GM12878 (cell line): ENCODE results near the gene DNASE1L1. TPM values are rescaled to one million over a fixed set of nuclear protein-coding genes. Genes with fewer than 3 reads are reported as not detected.

Experiments used
- ATAC-seq: fragments of 200-7000 bp; cut with Tn5 transposase; 3 replicates; pipeline ENCODE4 v1.9.1; 2020; ENCODE audit warnings: mild to moderate bottlenecking, moderate library complexity
- BruUV-seq: library from RNA; stranded (reverse); fragments of 400-500 nt; replicated peaks from 2 replicates; lab custom pipeline; 2021; lab: Mats Ljungman, UMichigan
- CTCF ChIA-PET: fragments of 300-600 bp; sonication (Branson Sonifier 250); formaldehyde crosslinking; extraction: SDS; loops from one replicate; lab custom pipeline; 2021; ENCODE audit warnings: inconsistent platforms; lab: Yijun Ruan, JAX
- POLR2A ChIA-PET: fragments of 350-600 bp; formaldehyde crosslinking; extraction: SDS; loops from one replicate; lab custom pipeline; 2021; ENCODE audit warnings: inconsistent platforms; lab: Charles Lee
- RAD21 ChIA-PET: fragments of 300-600 bp; sonication (Branson Sonifier 250); formaldehyde crosslinking; loops from one replicate; lab custom pipeline; 2023; ENCODE audit warnings: antibody characterized with exemption; ENCODE audit not compliant: unreplicated experiment; lab: Charles Lee
- SMC1A ChIA-PET: fragments of 300-600 bp; sonication (Branson Sonifier 250); formaldehyde crosslinking; loops from one replicate; lab custom pipeline; 2023; ENCODE audit not compliant: unreplicated experiment, uncharacterized antibody; lab: Charles Lee
- DNase-seq: peaks from one replicate; pipeline ENCODE4 v3.0.0-alpha.2; 2011; ENCODE audit warnings: low read depth, low spot score
- FAIRE-seq: peaks from 3 replicates; lab custom pipeline; 2011; peaks lifted over from hg19 to GRCh38; lab: Jason Lieb, UNC
- H2AFZ ChIP-seq: 2 replicates; pipeline ENCODE4 v1.6.0; 2011; ENCODE audit warnings: low read depth, low read length, control low read depth; ENCODE audit not compliant: control insufficient read depth
- H3K27ac ChIP-seq: 2 replicates; pipeline ENCODE4 v1.5.1; 2011; ENCODE audit warnings: control low read depth; ENCODE audit not compliant: control insufficient read depth, insufficient read depth
- H3K27me3 ChIP-seq, 2 experiments: replicated peaks in 1 of 2; 2 replicates each; pipeline versions ENCODE4 v1.6.0 to v1.6.1; 2011; ENCODE audit warnings: low read length in 1 of 2; ENCODE audit not compliant: control insufficient read depth in 2 of 2, insufficient read depth in 2 of 2
- H3K36me3 ChIP-seq, 2 experiments: 2 replicates each; pipeline ENCODE4 v1.5.1; 2011; ENCODE audit warnings: low read length in 1 of 2; ENCODE audit not compliant: control insufficient read depth in 2 of 2, insufficient read depth in 2 of 2
- H3K4me1 ChIP-seq: 2 replicates; pipeline ENCODE4 v1.6.1; 2011; ENCODE audit warnings: mild to moderate bottlenecking, low read length, moderate library complexity, mixed read lengths; ENCODE audit not compliant: control insufficient read depth, insufficient read depth
- H3K4me2 ChIP-seq: 2 replicates; pipeline ENCODE4 v1.6.0; 2011; ENCODE audit warnings: control low read depth; ENCODE audit not compliant: control insufficient read depth, insufficient read depth
- H3K4me3 ChIP-seq: fragments of 200-600 bp; sonication (generic); 2 replicates; pipeline ENCODE4 v1.5.1; 2016
- H3K79me2 ChIP-seq: 2 replicates; pipeline ENCODE4 v1.6.0; 2011; ENCODE audit warnings: low read length; ENCODE audit not compliant: control insufficient read depth, insufficient read depth
- H3K9ac ChIP-seq: 2 replicates; pipeline ENCODE4 v1.8.0; 2011; ENCODE audit warnings: low read length, control low read depth, mixed read lengths; ENCODE audit not compliant: control insufficient read depth, insufficient read depth
- H3K9me3 ChIP-seq: replicated peaks from 3 replicates; pipeline ENCODE4 v1.5.1; 2011; ENCODE audit warnings: mild to moderate bottlenecking, low read length; ENCODE audit not compliant: control insufficient read depth, insufficient read depth
- H4K20me1 ChIP-seq: 2 replicates; pipeline ENCODE4 v1.6.0; 2011; ENCODE audit not compliant: control insufficient read depth, insufficient read depth
- CREM ChIP-seq: IDR thresholded peaks from 2 replicates; pipeline ENCODE4 v1.6.1; 2014; ENCODE audit warnings: antibody characterized with exemption, low read depth
- EED ChIP-seq: sonication (generic); IDR thresholded peaks from 2 replicates; pipeline ENCODE4 v1.6.1; 2016; ENCODE audit warnings: antibody characterized with exemption, low read depth
- ESRRA ChIP-seq: IDR thresholded peaks from 2 replicates; pipeline ENCODE4 v1.6.1; 2012; ENCODE audit warnings: mild to moderate bottlenecking, low read length, improper control_type of control experiment
- EZH2 ChIP-seq: IDR thresholded peaks from 2 replicates; pipeline ENCODE4 v1.6.1; 2012; ENCODE audit warnings: low read depth, mild to moderate bottlenecking, control low read depth, inconsistent platforms, low read length, borderline replicate concordance; ENCODE audit not compliant: control insufficient read depth
- GATAD2B ChIP-seq: fragments of 450-650 bp; conservative IDR thresholded peaks from 2 replicates; pipeline ENCODE4 v1.6.1; 2017; ENCODE audit warnings: low read depth, mild to moderate bottlenecking, moderate library complexity
- HCFC1 ChIP-seq: fragments of 150-350 bp; IDR thresholded peaks from 2 replicates; pipeline ENCODE4 v1.6.1; 2014; ENCODE audit warnings: low read length
- IRF5 ChIP-seq: fragments of 450-650 bp; IDR thresholded peaks from 2 replicates; pipeline ENCODE4 v1.6.1; 2017; ENCODE audit warnings: borderline replicate concordance
- MTA2 ChIP-seq: fragments of 450-650 bp; IDR thresholded peaks from 2 replicates; pipeline ENCODE4 v1.6.1; 2016; ENCODE audit warnings: low read depth, mild to moderate bottlenecking, moderate library complexity
- NFXL1 ChIP-seq: fragments of 450-650 bp; IDR thresholded peaks from 2 replicates; pipeline ENCODE4 v1.6.1; 2017; ENCODE audit warnings: antibody characterized with exemption, mild to moderate bottlenecking, borderline replicate concordance
- RELA ChIP-seq: fragments of 450-650 bp; IDR thresholded peaks from 2 replicates; pipeline ENCODE4 v1.8.0; 2014; ENCODE audit warnings: borderline replicate concordance; ENCODE audit not compliant: partially characterized antibody
- SKIL ChIP-seq: fragments of 450-650 bp; IDR thresholded peaks from 2 replicates; pipeline ENCODE4 v1.6.1; 2017; ENCODE audit warnings: mild to moderate bottlenecking, low read depth, inconsistent platforms; ENCODE audit not compliant: poor library complexity, severe bottlenecking
- YBX1 ChIP-seq: fragments of 450-650 bp; IDR thresholded peaks from 2 replicates; pipeline ENCODE4 v1.6.1; 2016; ENCODE audit warnings: antibody characterized with exemption
- WGBS: methylation state at CpG from one replicate; pipeline ENCODE4 v1.1.6; 2016; ENCODE audit warnings: low lambda C conversion rate; ENCODE audit not compliant: insufficient replicate concordance, insufficient coverage; ENCODE audit errors: missing lambda C conversion rate; 5-methylcytosine and 5-hydroxymethylcytosine counted together
- in situ Hi-C: fragments of 300-500 bp; cut with MboI; formaldehyde crosslinking; loops from 9 replicates; pipeline ENCODE4 v1.14.3; 2018; ENCODE audit warnings: mixed read lengths
- intact Hi-C: fragments of 100-400 bp; cut with micrococcal nuclease; formaldehyde crosslinking; loops from one replicate; pipeline ENCODE4 v1.14.2; 2022; ENCODE audit not compliant: unreplicated experiment
- polyA plus RNA-seq, 11 experiments: library from polyadenylated mRNA; depleted of rRNA in 4 of 11; unstranded in 6 of 11; stranded (reverse) in 5 of 11; fragments of >200 nt; fragmentation: Nextera tagmentation in 4 of 11; fragmentation: Illumina TruSeq in 1 of 11; extraction: Ambion mirVana in 4 of 11; extraction: Trizol in 1 of 11; gene quantifications; 1 replicate in 1 of 11; 2 replicates in 10 of 11; pipeline versions ENCODE4 v1.2.1 to v1.2.3, GENCODE V29; 2011 to 2016; ENCODE audit warnings: inconsistent platforms in 2 of 11, missing spikeins in 2 of 11, low read depth in 1 of 11
- total RNA-seq, 4 experiments: library from RNA; depleted of rRNA in 3 of 4; stranded (reverse); fragments of >200 nt in 3 of 4; fragmentation: Illumina TruSeq in 1 of 4; extraction: Trizol in 1 of 4; gene quantifications; 2 replicates each; pipeline versions ENCODE4 v1.2.1 to v1.2.3, GENCODE V29; 2013 to 2021
- TF ChIP-seq, protein P1 (sequence below): fragments of 450-650 bp; IDR thresholded peaks from 2 replicates; pipeline ENCODE4 v1.6.1; 2017; ENCODE audit warnings: low read depth, mild to moderate bottlenecking, moderate library complexity

Gene DNASE1L1
- total and polyA plus RNA-seq, 10 of the 15 experiments (the other 5 are each of a cell fraction or from before 2014, with no cell fraction given) = 0.60 to 22.7 (median 6.8) TPM

DNA sequence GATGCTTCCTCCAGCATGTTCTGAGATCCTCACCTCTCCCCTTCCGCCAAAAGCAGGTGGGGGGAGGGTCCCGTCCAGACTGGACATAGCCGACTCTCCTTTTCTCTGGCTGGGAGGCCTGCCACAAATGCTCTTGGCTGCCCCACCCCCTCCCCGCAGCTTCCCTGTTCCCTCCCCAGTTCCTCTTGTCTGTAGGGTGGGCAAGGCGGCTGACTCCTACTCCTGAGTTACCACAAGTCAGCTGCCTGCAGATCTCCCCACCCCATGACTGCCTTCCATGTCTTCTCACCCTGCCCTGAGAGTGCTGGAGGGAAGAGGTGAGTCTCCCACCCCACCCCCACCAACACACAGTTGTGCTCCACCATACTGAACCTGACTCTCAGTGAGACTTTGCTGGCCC is 22.3 kb upstream of the DNASE1L1 start:
- no peak overlapping the region for H2AFZ ChIP-seq
- in situ Hi-C loops = no loop called here
- no peaks in the 10 kb centered on the region for H3K4me1 ChIP-seq
- H3K79me2 ChIP-seq = peaks cover 12% of the 10 kb centered on the region
- no peak overlapping the region for H3K4me3 ChIP-seq
- DNase-seq (no peak), FAIRE-seq (no peak), ATAC-seq (no peak)
- BruUV-seq = no TSS peak
- no peak overlapping the region for H3K27ac ChIP-seq
- no peaks in the 10 kb centered on the region; the same call in 2 of the 3 replicates for H3K9me3 ChIP-seq
- peaks cover 0 to 2% of the 10 kb centered on the region in 2 experiments; a peak in 1 of 4 replicates for H3K36me3 ChIP-seq
- RAD21 ChIA-PET = no interaction called here
- SMC1A ChIA-PET = no interaction called here
- intact Hi-C loops = no loop called here
- H3K4me2 ChIP-seq = no peak overlapping the region
- no peak for TF ChIP-seq YBX1
- no peak for TF ChIP-seq EED
- TF ChIP-seq GATAD2B = no peak
- H3K27me3 ChIP-seq = no peaks in the 10 kb centered on the region
- H4K20me1 ChIP-seq = no peaks in the 10 kb centered on the region
- 59% methylated on average over 4 of the region's 5 CpGs for WGBS
- H3K9ac ChIP-seq = no peak overlapping the region
- POLR2A ChIA-PET = no interaction called here
- CTCF ChIA-PET = no interaction called here

- no peak overlapping the region for H2AFZ ChIP-seq
- H3K4me1 ChIP-seq = no peaks in the 10 kb centered on the region
- ATAC-seq = no peak
- no TSS peak for BruUV-seq
- FAIRE-seq = no peak
- no peaks in the 10 kb centered on the region; the same call in 2 of the 3 replicates for H3K9me3 ChIP-seq
- WGBS = 57% methylated on average over 7 of the region's 7 CpGs
- ChIA-PET SMC1A (no interaction called here), RAD21 (no interaction called here), POLR2A (no interaction called here), CTCF (no interaction called here)
- no peaks in the 10 kb centered on the region for H3K27me3 ChIP-seq
- no peak overlapping the region for H3K4me2 ChIP-seq
- no peaks in the 10 kb centered on the region for H4K20me1 ChIP-seq
- H3K4me3 ChIP-seq = no peak overlapping the region
- H3K9ac ChIP-seq = no peak overlapping the region
- intact Hi-C loops = no loop called here
- no peak overlapping the region for H3K27ac ChIP-seq
- in situ Hi-C loops = no loop called here
- H3K36me3 ChIP-seq = peaks cover 0 to 2% of the 10 kb centered on the region in 2 experiments; a peak in 1 of 4 replicates
- peaks cover 12% of the 10 kb centered on the region for H3K79me2 ChIP-seq
- no peak for DNase-seq
- TF ChIP-seq NFXL1 = no peak
- no peak for TF ChIP-seq CREM
- no peak for TF ChIP-seq EZH2
- TF ChIP-seq RELA = no peak
- no peak for TF ChIP-seq IRF5
- no peak for TF ChIP-seq HCFC1
- TF ChIP-seq SKIL = no peak
- TF ChIP-seq ESRRA = no peak
- no peak for TF ChIP-seq MTA2
- TF ChIP-seq, protein P1, sequence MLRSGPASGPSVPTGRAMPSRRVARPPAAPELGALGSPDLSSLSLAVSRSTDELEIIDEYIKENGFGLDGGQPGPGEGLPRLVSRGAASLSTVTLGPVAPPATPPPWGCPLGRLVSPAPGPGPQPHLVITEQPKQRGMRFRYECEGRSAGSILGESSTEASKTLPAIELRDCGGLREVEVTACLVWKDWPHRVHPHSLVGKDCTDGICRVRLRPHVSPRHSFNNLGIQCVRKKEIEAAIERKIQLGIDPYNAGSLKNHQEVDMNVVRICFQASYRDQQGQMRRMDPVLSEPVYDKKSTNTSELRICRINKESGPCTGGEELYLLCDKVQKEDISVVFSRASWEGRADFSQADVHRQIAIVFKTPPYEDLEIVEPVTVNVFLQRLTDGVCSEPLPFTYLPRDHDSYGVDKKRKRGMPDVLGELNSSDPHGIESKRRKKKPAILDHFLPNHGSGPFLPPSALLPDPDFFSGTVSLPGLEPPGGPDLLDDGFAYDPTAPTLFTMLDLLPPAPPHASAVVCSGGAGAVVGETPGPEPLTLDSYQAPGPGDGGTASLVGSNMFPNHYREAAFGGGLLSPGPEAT = no peak
These were observed 21.9 kb upstream of the DNASE1L1 start for GRCh38 chrX:154430916-154431315.
